HG03175 (cell line): ENCODE data around the gene DPP10.

Experiments
- ATAC-seq: cut with Tn5 transposase; IDR thresholded peaks from one replicate; pipeline ENCODE4 v1.9.1; 2021; ENCODE audit warnings: mild to moderate bottlenecking, moderate library complexity; ENCODE audit not compliant: unreplicated experiment

DPP10 gene

DNA sequence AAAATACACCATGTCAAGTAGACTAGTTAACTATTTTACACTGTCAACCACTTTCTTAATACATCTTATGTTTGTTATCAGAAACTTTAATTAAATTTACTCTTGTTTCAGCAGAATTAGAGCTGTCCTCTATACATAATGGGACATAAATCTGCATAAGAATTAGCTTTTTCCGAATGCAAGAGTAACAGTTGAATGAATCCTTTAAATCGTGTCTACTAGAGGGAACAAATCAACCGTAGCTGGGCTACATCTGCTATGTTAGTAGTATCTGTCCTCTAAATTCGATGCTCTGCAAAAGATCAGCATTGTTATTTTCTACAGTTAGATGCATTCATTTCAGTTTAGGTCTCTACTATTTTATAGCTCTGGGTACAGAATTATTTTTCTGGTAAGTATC is 1090.6 kb downstream of the DPP10 start:
- ATAC-seq, result no peak

DNA sequence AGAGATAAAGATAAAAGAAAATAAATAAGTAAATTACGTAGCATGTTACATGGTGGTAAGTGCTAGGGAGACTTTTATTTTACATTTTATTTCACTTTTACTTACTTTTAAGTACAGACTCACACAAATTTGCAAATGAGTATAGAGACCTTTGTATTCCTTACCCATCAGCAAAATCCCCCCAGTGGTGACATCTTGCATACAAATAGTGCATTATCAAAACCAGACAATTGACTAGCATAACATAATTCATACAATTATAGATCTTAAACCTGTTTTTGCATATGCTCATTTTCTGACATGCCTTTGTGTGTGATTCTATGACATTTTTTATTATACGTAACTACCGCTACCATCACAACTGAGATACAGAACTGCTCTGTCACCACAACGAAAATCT is 1099.4 kb downstream of the DPP10 start:
- ATAC-seq, result no peak

- ATAC-seq, result no peak
Observed at GRCh38 chr2:115542331-115542730, 1099.9 kb downstream of the DPP10 start.

- no peak for ATAC-seq
Observed at GRCh38 chr2:115543024-115543423, 1100.6 kb downstream of the DPP10 start.

GRCh38 chr2:115543461-115543860 is 1101.0 kb downstream of the DPP10 start:
- ATAC-seq, result no peak

GRCh38 chr2:115549611-115550130 is 1107.2 kb downstream of the DPP10 start:
- ATAC-seq, result no peak

DNA sequence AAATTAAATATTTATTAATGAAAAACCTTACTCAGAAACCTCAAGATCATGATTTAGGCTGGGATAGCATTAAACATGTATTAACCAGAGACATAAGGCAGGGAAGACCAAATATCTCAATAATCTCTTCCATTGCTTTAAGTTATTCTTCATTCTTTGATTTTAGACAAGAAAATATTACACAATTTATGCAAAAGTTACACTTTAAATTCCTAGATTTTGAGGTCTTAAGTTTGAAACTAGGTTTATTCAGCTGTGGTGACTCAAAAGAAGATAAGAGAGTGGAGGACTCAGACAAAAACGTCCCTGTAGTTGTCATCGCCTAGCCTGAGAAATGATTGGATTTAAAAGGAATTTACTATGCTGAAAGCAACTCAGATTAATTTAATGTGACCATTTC is 1110.3 kb downstream of the DPP10 start:
- ATAC-seq, result no peak

GRCh38 chr2:115554153-115554552 is 1111.7 kb downstream of the DPP10 start:
- ATAC-seq, result no peak

- ATAC-seq, result no peak
Observed at GRCh38 chr2:115558725-115559124, 1116.3 kb downstream of the DPP10 start.

- no peak for ATAC-seq
Observed at GRCh38 chr2:115560666-115561065, 1118.2 kb downstream of the DPP10 start.

- no peak for ATAC-seq
Observed at GRCh38 chr2:115568643-115569042, 1126.2 kb downstream of the DPP10 start.

- no peak for ATAC-seq
Observed at GRCh38 chr2:115569547-115569946, 1127.1 kb downstream of the DPP10 start.

- ATAC-seq, result no peak
Observed at GRCh38 chr2:115572746-115573145, 1130.3 kb downstream of the DPP10 start.

GRCh38 chr2:115573756-115574155 is 1131.3 kb downstream of the DPP10 start:
- no peak for ATAC-seq

- no peak for ATAC-seq
Observed at GRCh38 chr2:115574667-115575066, 1132.2 kb downstream of the DPP10 start.

- ATAC-seq, result no peak
Observed at GRCh38 chr2:115580784-115581183, 1138.3 kb downstream of the DPP10 start.

GRCh38 chr2:115584507-115584906 is 1142.1 kb downstream of the DPP10 start:
- no peak for ATAC-seq

- no peak for ATAC-seq
Observed at GRCh38 chr2:115596659-115597375, 1154.4 kb downstream of the DPP10 start.

- no peak for ATAC-seq
Observed at GRCh38 chr2:115603285-115603684, 1160.8 kb downstream of the DPP10 start.

GRCh38 chr2:115606350-115606749 is 1163.9 kb downstream of the DPP10 start:
- ATAC-seq, result no peak

DNA sequence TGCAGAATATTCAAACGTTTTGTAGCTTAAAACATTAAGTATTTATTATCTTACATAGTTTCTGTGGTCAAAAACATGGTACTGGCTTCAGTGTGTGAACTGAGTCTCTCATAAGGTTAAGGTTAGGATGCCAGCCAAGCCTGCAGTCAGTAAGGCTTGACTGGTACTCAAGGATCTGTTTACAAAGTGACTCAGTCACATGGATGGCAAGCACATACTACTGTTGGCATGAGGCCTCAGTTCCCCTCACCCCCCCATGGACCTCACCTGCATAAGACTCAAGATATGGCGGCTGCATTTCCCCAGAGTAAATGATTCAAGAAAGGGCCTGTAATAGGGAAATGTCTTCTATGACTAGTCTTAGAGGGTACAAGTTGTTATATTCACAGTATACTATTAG is 1167.5 kb downstream of the DPP10 start:
- ATAC-seq, result no peak

DNA sequence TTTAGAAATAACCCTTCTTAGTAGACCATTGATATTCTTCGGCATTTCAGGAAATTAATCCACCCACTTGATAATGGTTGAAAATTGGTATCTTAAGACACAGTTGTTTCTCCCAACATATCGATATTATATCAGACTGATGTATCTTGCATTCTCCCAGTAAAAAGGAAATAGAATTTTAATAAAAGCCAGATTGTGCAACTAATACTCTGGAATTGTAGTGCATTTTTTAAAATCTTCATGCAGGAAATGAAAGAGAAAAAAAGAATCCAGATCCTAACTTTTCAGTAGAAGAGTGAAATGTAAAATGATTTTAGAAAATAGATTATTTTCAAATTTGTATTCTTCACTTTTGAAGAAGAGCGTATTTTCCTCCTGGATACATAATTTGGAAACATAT is 1168.4 kb downstream of the DPP10 start:
- ATAC-seq, result no peak

DNA sequence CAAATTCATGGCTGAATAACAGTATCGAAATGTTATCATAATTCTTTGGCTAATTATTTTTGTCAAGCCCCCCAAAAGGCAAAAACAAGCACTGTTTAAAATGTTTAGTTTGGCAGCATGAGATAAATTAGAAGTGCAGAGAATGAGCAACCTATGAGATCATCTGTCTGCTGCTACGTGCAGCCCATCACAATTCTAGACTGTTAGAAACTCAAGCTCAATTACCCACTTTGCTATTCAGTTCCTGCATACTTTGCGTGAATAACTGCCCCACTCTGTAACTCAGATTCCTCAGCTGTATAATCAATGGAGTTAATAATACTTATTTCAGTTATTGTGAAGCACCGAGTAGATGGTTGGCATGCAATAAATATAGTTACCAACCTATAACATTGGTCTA is 1181.9 kb downstream of the DPP10 start:
- ATAC-seq, result no peak
